T-cell (primary cell): ENCODE results near the gene SCLY. TPM values are rescaled to one million over a fixed set of nuclear protein-coding genes. Genes with fewer than 3 reads are reported as not detected.

Experiments used
- ATAC-seq, 4 experiments: fragments of 200-7000 bp in 3 of 4; fragments of 150-1000 bp in 1 of 4; cut with Tn5 transposase; replicated peaks in 1 of 4; 1 replicate in 3 of 4; 2 replicates in 1 of 4; pipeline ENCODE4 v1.10.0; 2021; ENCODE audit warnings: moderate library complexity in 3 of 4, mild to moderate bottlenecking in 2 of 4, moderate number of reproducible peaks in 1 of 4
- CTCF ChIA-PET, 2 donors: fragments of 300-600 bp; sonication (Branson Sonifier 250); formaldehyde crosslinking; loops; one replicate each; lab custom pipeline; 2022; ENCODE audit warnings: antibody characterized with exemption in 2 of 2; lab: Charles Lee
- POLR2A ChIA-PET, 2 donors: fragments of 300-600 bp; sonication (Branson Sonifier 250); formaldehyde crosslinking; loops; one replicate each; lab custom pipeline; 2022; ENCODE audit warnings: antibody characterized with exemption in 2 of 2; lab: Charles Lee
- DNase-seq, 35 experiments: peaks; one replicate each; pipeline versions ENCODE4 v3.0.0 to v3.0.0-alpha.2; 2013 to 2023
- H3K27ac ChIP-seq: one replicate; pipeline ENCODE4 v1.5.1; 2013; ENCODE audit warnings: low read length
- H3K27me3 ChIP-seq, 2 experiments: replicated peaks in 1 of 2; 1 replicate in 1 of 2; 2 replicates in 1 of 2; pipeline versions ENCODE4 v1.6.1 to v1.7.0; 2013; ENCODE audit warnings: low read length in 1 of 2, mixed read lengths in 1 of 2; ENCODE audit not compliant: control insufficient read depth in 2 of 2, insufficient read depth in 2 of 2; ENCODE audit errors: extremely low read depth in 1 of 2
- H3K36me3 ChIP-seq, 2 donors: 1 replicate in 1 of 2; 2 replicates in 1 of 2; pipeline versions ENCODE4 v1.6.1 to v1.7.0; 2013; ENCODE audit warnings: low read length in 1 of 2; ENCODE audit not compliant: control insufficient read depth in 2 of 2, insufficient read depth in 1 of 2; ENCODE audit errors: extremely low read depth in 1 of 2
- H3K4me1 ChIP-seq, 2 experiments: 1 replicate in 1 of 2; 2 replicates in 1 of 2; pipeline versions ENCODE4 v1.6.1 to v1.7.0; 2013; ENCODE audit warnings: low read length in 2 of 2, mixed read lengths in 1 of 2; ENCODE audit not compliant: insufficient read depth in 2 of 2, control insufficient read depth in 1 of 2; ENCODE audit errors: extremely low read depth in 1 of 2
- H3K4me3 ChIP-seq, 2 donors: 1 replicate in 1 of 2; 2 replicates in 1 of 2; pipeline versions ENCODE4 v1.5.1 to v1.7.0; 2013; ENCODE audit warnings: mild to moderate bottlenecking in 2 of 2, low read length in 1 of 2, moderate library complexity in 1 of 2; ENCODE audit not compliant: control insufficient read depth in 1 of 2; ENCODE audit errors: extremely low read depth in 1 of 2
- H3K9me3 ChIP-seq: 2 replicates; pipeline ENCODE4 v1.7.0; 2013
- H3K27ac Mint-ChIP-seq, 2 donors: one replicate each; pipeline ENCODE4 v1.8.0; 2020 to 2021; ENCODE audit warnings: mild to moderate bottlenecking in 2 of 2, mixed read lengths in 2 of 2
- H3K27me3 Mint-ChIP-seq, 2 donors: one replicate each; pipeline ENCODE4 v1.8.0; 2021 to 2022; ENCODE audit warnings: mixed read lengths in 2 of 2
- H3K36me3 Mint-ChIP-seq: one replicate; pipeline ENCODE4 v1.8.0; 2021; ENCODE audit warnings: mixed read lengths
- H3K4me1 Mint-ChIP-seq, 3 donors: one replicate each; pipeline ENCODE4 v1.8.0; 2020 to 2022; ENCODE audit warnings: mixed read lengths in 3 of 3, mild to moderate bottlenecking in 1 of 3
- H3K4me3 Mint-ChIP-seq, 3 donors: one replicate each; pipeline ENCODE4 v1.8.0; 2020 to 2022; ENCODE audit warnings: mild to moderate bottlenecking in 3 of 3, mixed read lengths in 3 of 3, moderate library complexity in 3 of 3
- H3K9me3 Mint-ChIP-seq, 3 donors: one replicate each; pipeline ENCODE4 v1.8.0; 2020 to 2022; ENCODE audit warnings: mixed read lengths in 3 of 3
- whole genome bisulfite sequencing: methylation state at CpG from one replicate; pipeline ENCODE4 v1.1.5; 2013; ENCODE audit warnings: missing lambda C conversion rate; ENCODE audit not compliant: insufficient coverage; 5-methylcytosine and 5-hydroxymethylcytosine counted together
- total RNA-seq, 35 experiments: library from RNA in 6 of 35; stranded (reverse) in 6 of 35; fragments of 120-200 nt in 1 of 35; gene quantifications; one replicate each; pipeline versions ENCODE4 v1.2.1 to v1.2.4 and lab custom pipeline; 2013 to 2026

Gene SCLY
- total RNA-seq, 5 donors from 2014 or later (not counting 1 experiment from before 2014, with no cell fraction given): 19.2 to 30.0 (median 25.2) TPM

- H3K36me3 Mint-ChIP-seq: peaks cover 62% of the 10 kb centered on the region
- Histone ChIP-seq H3K9me3 (peaks cover 9% of the 10 kb centered on the region), H3K4me3 (no peak overlapping the region), H3K27ac (no peak overlapping the region), H3K36me3 (peaks cover 5 to 22% of the 10 kb centered on the region in 2 donors), H3K4me1 (peaks cover 0 to 6% of the 10 kb centered on the region in 2 experiments), H3K27me3 (no peaks in the 10 kb centered on the region)
- no peak overlapping the region for H3K4me3 Mint-ChIP-seq
- no peaks in the 10 kb centered on the region for H3K9me3 Mint-ChIP-seq
- no peaks in the 10 kb centered on the region for H3K27me3 Mint-ChIP-seq
- POLR2A ChIA-PET: no interaction called here
- no peak overlapping the region for H3K27ac Mint-ChIP-seq
- ATAC-seq: no peak
- CTCF ChIA-PET: interaction anchor here (0.7 to 0.9 kb wide), 2 partner anchors 10 to 14 kb away, joined by 4 to 6 read pairs; no protein-coding TSS in a partner anchor
- DNase-seq: no peak
- H3K4me1 Mint-ChIP-seq: peaks cover 0 to 12% (median 10%) of the 10 kb centered on the region in 3 donors
Observed at GRCh38 chr2:238075397-238075796, 14.6 kb downstream of the SCLY start.

GRCh38 chr2:238077292-238077691 is 16.5 kb downstream of the SCLY start:
- CTCF ChIA-PET: no interaction called here
- Histone ChIP-seq H3K4me1 (no peaks in the 10 kb centered on the region), H3K36me3 (peaks cover 5 to 31% of the 10 kb centered on the region in 2 donors), H3K27ac (no peak overlapping the region), H3K4me3 (no peak overlapping the region), H3K27me3 (no peaks in the 10 kb centered on the region), H3K9me3 (peaks cover 9% of the 10 kb centered on the region)
- peaks cover 0 to 5% (median 4%) of the 10 kb centered on the region in 3 donors for H3K4me1 Mint-ChIP-seq
- no CpG with 5 or more reads among the region's 1 CpG for WGBS
- POLR2A ChIA-PET: no interaction called here
- no peaks in the 10 kb centered on the region for H3K9me3 Mint-ChIP-seq
- H3K36me3 Mint-ChIP-seq: peaks cover 75% of the 10 kb centered on the region
- no peaks in the 10 kb centered on the region for H3K27me3 Mint-ChIP-seq
- no peak overlapping the region for H3K4me3 Mint-ChIP-seq
- H3K27ac Mint-ChIP-seq: no peak overlapping the region
- DNase-seq (no peak), ATAC-seq (no peak)

GRCh38 chr2:238079874-238080327 is 19.1 kb downstream of the SCLY start:
- CTCF ChIA-PET: no interaction called here
- H3K9me3 Mint-ChIP-seq: no peaks in the 10 kb centered on the region
- H3K4me3 ChIP-seq: no peak overlapping the region
- H3K27me3 Mint-ChIP-seq: no peaks in the 10 kb centered on the region
- POLR2A ChIA-PET: no interaction called here
- no peak overlapping the region for H3K27ac ChIP-seq
- peaks cover 75% of the 10 kb centered on the region for H3K36me3 Mint-ChIP-seq
- DNase-seq (no peak), ATAC-seq (no peak)
- no peak overlapping the region for H3K4me3 Mint-ChIP-seq
- H3K9me3 ChIP-seq: peaks cover 3% of the 10 kb centered on the region
- H3K27me3 ChIP-seq: no peaks in the 10 kb centered on the region
- H3K4me1 ChIP-seq: no peaks in the 10 kb centered on the region
- 100% methylated on average over 2 of the region's 2 CpGs for WGBS
- H3K36me3 ChIP-seq: peaks cover 12 to 45% of the 10 kb centered on the region in 2 donors
- no peaks in the 10 kb centered on the region for H3K4me1 Mint-ChIP-seq
- H3K27ac Mint-ChIP-seq: peak overlapping the region in 1 of 2 donors; percentile 24

- H3K4me3 ChIP-seq: no peak overlapping the region
- CTCF ChIA-PET: no interaction called here
Observed at GRCh38 chr2:238080518-238080917, 19.7 kb downstream of the SCLY start.

GRCh38 chr2:238081150-238081549 is 20.3 kb downstream of the SCLY start:
- CTCF ChIA-PET: no interaction called here

More at GRCh38 chr2:238080518-238080917, 19.7 kb downstream of the SCLY start:
- ATAC-seq (no peak), DNase-seq (no peak)
- Mint-ChIP-seq H3K4me1 (peaks cover 0 to 2% (median 0%) of the 10 kb centered on the region in 3 donors), H3K27ac (no peak overlapping the region), H3K9me3 (no peaks in the 10 kb centered on the region), H3K4me3 (no peak overlapping the region), H3K36me3 (peaks cover 73% of the 10 kb centered on the region), H3K27me3 (no peaks in the 10 kb centered on the region)
- no peaks in the 10 kb centered on the region for H3K27me3 ChIP-seq
- peaks cover 12 to 45% of the 10 kb centered on the region in 2 donors for H3K36me3 ChIP-seq
- POLR2A ChIA-PET: no interaction called here
- no peaks in the 10 kb centered on the region for H3K4me1 ChIP-seq
- H3K9me3 ChIP-seq: peaks cover 3% of the 10 kb centered on the region
- no peak overlapping the region for H3K27ac ChIP-seq
- 97% methylated on average over 12 of the region's 15 CpGs for WGBS

GRCh38 chr2:238081561-238081960 is 20.8 kb downstream of the SCLY start:
- CTCF ChIA-PET: no interaction called here
- H3K4me3 ChIP-seq: no peak overlapping the region
- no peaks in the 10 kb centered on the region for H3K27me3 ChIP-seq
- H3K36me3 ChIP-seq: peaks cover 12 to 48% of the 10 kb centered on the region in 2 donors
- H3K9me3 ChIP-seq: peaks cover 3% of the 10 kb centered on the region
- WGBS: 97% methylated on average over 15 of the region's 16 CpGs
- POLR2A ChIA-PET: no interaction called here
- H3K27ac ChIP-seq: no peak overlapping the region
- Mint-ChIP-seq H3K4me3 (no peak overlapping the region), H3K27me3 (no peaks in the 10 kb centered on the region), H3K4me1 (peaks cover 0 to 2% (median 0%) of the 10 kb centered on the region in 3 donors), H3K36me3 (peaks cover 73% of the 10 kb centered on the region), H3K27ac (no peak overlapping the region), H3K9me3 (no peaks in the 10 kb centered on the region)
- ATAC-seq (no peak), DNase-seq (no peak)
- H3K4me1 ChIP-seq: no peaks in the 10 kb centered on the region

More at GRCh38 chr2:238081150-238081549, 20.3 kb downstream of the SCLY start:
- Histone ChIP-seq H3K27me3 (no peaks in the 10 kb centered on the region), H3K4me1 (no peaks in the 10 kb centered on the region), H3K36me3 (peaks cover 12 to 48% of the 10 kb centered on the region in 2 donors), H3K9me3 (peaks cover 3% of the 10 kb centered on the region), H3K27ac (no peak overlapping the region), H3K4me3 (no peak overlapping the region)
- H3K4me1 Mint-ChIP-seq: peaks cover 0 to 2% (median 0%) of the 10 kb centered on the region in 3 donors
- no peak overlapping the region for H3K27ac Mint-ChIP-seq
- 98% methylated on average over 12 of the region's 13 CpGs for WGBS
- H3K9me3 Mint-ChIP-seq: no peaks in the 10 kb centered on the region
- H3K27me3 Mint-ChIP-seq: no peaks in the 10 kb centered on the region
- no peak for ATAC-seq
- H3K36me3 Mint-ChIP-seq: peaks cover 76% of the 10 kb centered on the region
- no peak overlapping the region for H3K4me3 Mint-ChIP-seq
- POLR2A ChIA-PET: no interaction called here
- DNase-seq: no peak
